Measurements from ENCODE around the gene C9orf57.
"Not testable (repeated sequence)": the region's sequence is repeated elsewhere in the genome, so short reads cannot be mapped to it uniquely, and the experiment has no call there.

Gene C9orf57

GRCh38 chr9:72041775-72042194 lies 18.6 kb downstream of the C9orf57 start:
- no peaks in the 10 kb centered on the region for H3K9me3 Mint-ChIP-seq

GRCh38 chr9:72041369-72041768 lies 19.0 kb downstream of the C9orf57 start:
- H3K36me3 Mint-ChIP-seq: no peaks in the 10 kb centered on the region
- H3K27me3 Mint-ChIP-seq: peaks cover 13% of the 10 kb centered on the region
- no peaks in the 10 kb centered on the region for H3K9me3 Mint-ChIP-seq
- DNase-seq (ENCODE audit: low spot score in 2 of 2) (no peak), ATAC-seq (ENCODE audit: low read depth) (no peak)
- no peak overlapping the region for H3K4me3 Mint-ChIP-seq
- peaks cover 5% of the 10 kb centered on the region for H3K4me1 Mint-ChIP-seq
- no peak overlapping the region for H3K27ac Mint-ChIP-seq

More at GRCh38 chr9:72041775-72042194, 18.6 kb downstream of the C9orf57 start:
- no peak for ATAC-seq (ENCODE audit: low read depth)
- Mint-ChIP-seq H3K4me3 (no peak overlapping the region), H3K27me3 (peaks cover 13% of the 10 kb centered on the region), H3K4me1 (peaks cover 5% of the 10 kb centered on the region), H3K27ac (no peak overlapping the region), H3K36me3 (no peaks in the 10 kb centered on the region)
- no peak for DNase-seq (ENCODE audit: low spot score in 2 of 2)

GRCh38 chr9:72039532-72039931 lies 20.9 kb downstream of the C9orf57 start:
- peaks cover 5% of the 10 kb centered on the region for H3K4me1 Mint-ChIP-seq
- H3K27me3 Mint-ChIP-seq: peaks cover 17% of the 10 kb centered on the region
- H3K27ac Mint-ChIP-seq: no peak overlapping the region
- DNase-seq (ENCODE audit: low spot score in 2 of 2) (no peak), ATAC-seq (ENCODE audit: low read depth) (peak; percentile 15)
- no peak overlapping the region for H3K4me3 Mint-ChIP-seq
- no peaks in the 10 kb centered on the region for H3K36me3 Mint-ChIP-seq
- no peaks in the 10 kb centered on the region for H3K9me3 Mint-ChIP-seq

GRCh38 chr9:72038890-72039410 lies 21.5 kb downstream of the C9orf57 start:
- ATAC-seq (ENCODE audit: low read depth) (peak; percentile 70), DNase-seq (ENCODE audit: low spot score in 2 of 2) (peak; percentile 54 to 58)
- Mint-ChIP-seq H3K4me1 (peaks cover 5% of the 10 kb centered on the region), H3K27ac (no peak overlapping the region), H3K27me3 (peaks cover 17% of the 10 kb centered on the region), H3K4me3 (peak overlapping the region; percentile 12), H3K9me3 (no peaks in the 10 kb centered on the region), H3K36me3 (no peaks in the 10 kb centered on the region)

GRCh38 chr9:72038408-72038807 lies 22.0 kb downstream of the C9orf57 start:
- Mint-ChIP-seq H3K27me3 (peaks cover 16% of the 10 kb centered on the region), H3K9me3 (no peaks in the 10 kb centered on the region), H3K4me3 (no peak overlapping the region)

GRCh38 chr9:72037571-72037970 lies 22.8 kb downstream of the C9orf57 start:
- peaks cover 12% of the 10 kb centered on the region for H3K27me3 Mint-ChIP-seq
- H3K4me1 Mint-ChIP-seq: peaks cover 5% of the 10 kb centered on the region
- no peak overlapping the region for H3K4me3 Mint-ChIP-seq
- H3K27ac Mint-ChIP-seq: no peak overlapping the region
- no peaks in the 10 kb centered on the region for H3K36me3 Mint-ChIP-seq
- no peaks in the 10 kb centered on the region for H3K9me3 Mint-ChIP-seq
- ATAC-seq (ENCODE audit: low read depth) (no peak), DNase-seq (ENCODE audit: low spot score in 2 of 2) (no peak)

More at GRCh38 chr9:72038408-72038807, 22.0 kb downstream of the C9orf57 start:
- no peaks in the 10 kb centered on the region for H3K36me3 Mint-ChIP-seq
- DNase-seq (ENCODE audit: low spot score in 2 of 2): no peak
- no peak for ATAC-seq (ENCODE audit: low read depth)
- H3K4me1 Mint-ChIP-seq: peaks cover 5% of the 10 kb centered on the region
- no peak overlapping the region for H3K27ac Mint-ChIP-seq

- no peak for DNase-seq (ENCODE audit: low spot score in 2 of 2)
- H3K4me3 Mint-ChIP-seq: no peak overlapping the region
- H3K36me3 Mint-ChIP-seq: no peaks in the 10 kb centered on the region
- H3K27ac Mint-ChIP-seq: no peak overlapping the region
- peaks cover 12% of the 10 kb centered on the region for H3K27me3 Mint-ChIP-seq
- H3K9me3 Mint-ChIP-seq: peaks cover 1% of the 10 kb centered on the region
- ATAC-seq (ENCODE audit: low read depth): no peak
- H3K4me1 Mint-ChIP-seq: no peaks in the 10 kb centered on the region
These were observed 29.6 kb downstream of the C9orf57 start for GRCh38 chr9:72030767-72031166.

GRCh38 chr9:72029986-72030385 lies 30.4 kb downstream of the C9orf57 start:
- H3K4me3 Mint-ChIP-seq: no peak overlapping the region
- peaks cover 1% of the 10 kb centered on the region for H3K9me3 Mint-ChIP-seq
- H3K27ac Mint-ChIP-seq: no peak overlapping the region
- no peak for DNase-seq (ENCODE audit: low spot score in 2 of 2)
- H3K27me3 Mint-ChIP-seq: peaks cover 7% of the 10 kb centered on the region
- no peaks in the 10 kb centered on the region for H3K36me3 Mint-ChIP-seq
- H3K4me1 Mint-ChIP-seq: peaks cover 2% of the 10 kb centered on the region
- ATAC-seq (ENCODE audit: low read depth): no peak

- H3K36me3 Mint-ChIP-seq: no peaks in the 10 kb centered on the region
- no peak overlapping the region for H3K4me3 Mint-ChIP-seq
- H3K4me1 Mint-ChIP-seq: peaks cover 2% of the 10 kb centered on the region
These were observed 34.5 kb downstream of the C9orf57 start for GRCh38 chr9:72025906-72026305.

GRCh38 chr9:72023596-72023995 lies 36.8 kb downstream of the C9orf57 start:
- ATAC-seq (ENCODE audit: low read depth): no peak
- Mint-ChIP-seq H3K9me3 (no peaks in the 10 kb centered on the region), H3K4me1 (peaks cover 2% of the 10 kb centered on the region), H3K4me3 (no peak overlapping the region), H3K36me3 (no peaks in the 10 kb centered on the region), H3K27ac (no peak overlapping the region), H3K27me3 (peaks cover 3% of the 10 kb centered on the region)
- DNase-seq (ENCODE audit: low spot score in 2 of 2): no peak

More at GRCh38 chr9:72025906-72026305, 34.5 kb downstream of the C9orf57 start:
- Mint-ChIP-seq H3K9me3 (peaks cover 1% of the 10 kb centered on the region), H3K27me3 (peaks cover 7% of the 10 kb centered on the region), H3K27ac (no peak overlapping the region)
- ATAC-seq (ENCODE audit: low read depth) (no peak), DNase-seq (ENCODE audit: low spot score in 2 of 2) (no peak)

GRCh38 chr9:72022841-72023240 lies 37.6 kb downstream of the C9orf57 start:
- Mint-ChIP-seq H3K9me3 (no peaks in the 10 kb centered on the region), H3K4me1 (peaks cover 2% of the 10 kb centered on the region), H3K27me3 (peaks cover 3% of the 10 kb centered on the region), H3K36me3 (no peaks in the 10 kb centered on the region), H3K27ac (no peak overlapping the region), H3K4me3 (no peak overlapping the region)
- no peak for DNase-seq (ENCODE audit: low spot score in 2 of 2)
- no peak for ATAC-seq (ENCODE audit: low read depth)

- H3K27ac Mint-ChIP-seq: no peak overlapping the region
- H3K27me3 Mint-ChIP-seq: no peaks in the 10 kb centered on the region
- H3K9me3 Mint-ChIP-seq: no peaks in the 10 kb centered on the region
- ATAC-seq (ENCODE audit: low read depth) (no peak), DNase-seq (ENCODE audit: low spot score in 2 of 2) (no peak)
- H3K36me3 Mint-ChIP-seq: no peaks in the 10 kb centered on the region
- no peaks in the 10 kb centered on the region for H3K4me1 Mint-ChIP-seq
- H3K4me3 Mint-ChIP-seq: no peak overlapping the region
These were observed 47.1 kb downstream of the C9orf57 start for GRCh38 chr9:72013292-72013760.

GRCh38 chr9:72012646-72013045 lies 47.8 kb downstream of the C9orf57 start:
- ATAC-seq (ENCODE audit: low read depth): no peak
- H3K27me3 Mint-ChIP-seq: no peaks in the 10 kb centered on the region

GRCh38 chr9:72007726-72008125 lies 52.7 kb downstream of the C9orf57 start:
- DNase-seq (ENCODE audit: low spot score in 2 of 2); H3K27me3 Mint-ChIP-seq; ATAC-seq (ENCODE audit: low read depth); H3K36me3 Mint-ChIP-seq; H3K9me3 Mint-ChIP-seq; H3K4me1 Mint-ChIP-seq; H3K4me3 Mint-ChIP-seq; H3K27ac Mint-ChIP-seq: not testable (repeated sequence)

More at GRCh38 chr9:72012646-72013045, 47.8 kb downstream of the C9orf57 start:
- H3K9me3 Mint-ChIP-seq: no peaks in the 10 kb centered on the region
- no peak overlapping the region for H3K4me3 Mint-ChIP-seq
- DNase-seq (ENCODE audit: low spot score in 2 of 2): no peak
- no peak overlapping the region for H3K27ac Mint-ChIP-seq
- H3K4me1 Mint-ChIP-seq: no peaks in the 10 kb centered on the region
- H3K36me3 Mint-ChIP-seq: no peaks in the 10 kb centered on the region

GRCh38 chr9:72006501-72006900 lies 53.9 kb downstream of the C9orf57 start:
- DNase-seq (ENCODE audit: low spot score in 2 of 2) (no peak), ATAC-seq (ENCODE audit: low read depth) (no peak)
- no peak overlapping the region for H3K27ac Mint-ChIP-seq
- no peak overlapping the region for H3K4me3 Mint-ChIP-seq
- H3K27me3 Mint-ChIP-seq: no peaks in the 10 kb centered on the region
- no peaks in the 10 kb centered on the region for H3K9me3 Mint-ChIP-seq
- H3K36me3 Mint-ChIP-seq: no peaks in the 10 kb centered on the region
- H3K4me1 Mint-ChIP-seq: peaks cover 2% of the 10 kb centered on the region

Measured in memory B cell (primary cell).